Lower leg skin (tissue), 3 donors: ENCODE results near the gene PTPN20.

ENCODE experiments used
- CTCF ChIP-seq, 3 donors: fragments of 450-650 bp; IDR thresholded peaks; one replicate each; pipeline ENCODE4 v1.5.1; 2016; ENCODE audit warnings: antibody characterized with exemption in 3 of 3, mild to moderate bottlenecking in 3 of 3, moderate library complexity in 2 of 3
- POLR2A ChIP-seq, 2 donors: fragments of 450-650 bp; IDR thresholded peaks; one replicate each; pipeline ENCODE4 v1.6.1; 2016 to 2017; ENCODE audit warnings: antibody characterized with exemption in 2 of 2, mild to moderate bottlenecking in 1 of 2, moderate library complexity in 1 of 2

- TF ChIP-seq CTCF (IDR thresholded peaks at IDR 0.05), result no peak
- TF ChIP-seq POLR2A (IDR thresholded peaks at IDR 0.05), result no peak
These were observed 119.0 kb downstream of the PTPN20 start for GRCh38 chr10:47030191-47030703.
